Caco-2 (cell line): Measurements from ENCODE around the gene PTTG1IP. TPM values are rescaled to one million over a fixed set of nuclear protein-coding genes. Genes with fewer than 3 reads are reported as not detected.

Experiments used
- BruUV-seq: library from RNA; stranded (reverse); fragments of 400-500 nt; replicated peaks from 2 replicates; lab custom pipeline; 2021; lab: Mats Ljungman, UMichigan
- CTCF ChIA-PET: fragments of 300-600 bp; sonication (Branson Sonifier 250); formaldehyde crosslinking; loops from one replicate; lab custom pipeline; 2022; ENCODE audit warnings: antibody characterized with exemption; lab: Charles Lee
- POLR2A ChIA-PET: fragments of 300-600 bp; sonication (Branson Sonifier 250); formaldehyde crosslinking; loops from one replicate; lab custom pipeline; 2022; ENCODE audit warnings: antibody characterized with exemption; lab: Charles Lee
- DNase-seq, 2 experiments: peaks; one replicate each; pipeline versions ENCODE4 v3.0.0 to v3.0.0-alpha.2; 2020 to 2022
- H3K27me3 ChIP-seq: replicated peaks from 2 replicates; pipeline ENCODE4 v1.6.0; 2011; ENCODE audit warnings: low read length; ENCODE audit not compliant: control insufficient read depth, insufficient read depth
- H3K36me3 ChIP-seq: 2 replicates; pipeline ENCODE4 v1.5.1; 2011; ENCODE audit warnings: low read length; ENCODE audit not compliant: control insufficient read depth, insufficient read depth
- H3K4me1 ChIP-seq: fragments of 250-450 bp; sonication (Bioruptor Pico); 2 replicates; pipeline ENCODE4 v1.5.1; 2020; ENCODE audit warnings: mild to moderate bottlenecking
- H3K4me3 ChIP-seq: 2 replicates; pipeline ENCODE4 v1.5.1; 2011; ENCODE audit warnings: low read depth, mild to moderate bottlenecking, control low read depth, low read length
- H3K9me3 ChIP-seq: fragments of 250-450 bp; sonication (Bioruptor Pico); 2 replicates; pipeline ENCODE4 v1.5.1; 2020; ENCODE audit warnings: mild to moderate bottlenecking, moderate library complexity
- H3K27ac Mint-ChIP-seq: one replicate; pipeline ENCODE4 v1.8.0; 2022; ENCODE audit warnings: mixed read lengths; ENCODE audit not compliant: unreplicated experiment
- H3K27me3 Mint-ChIP-seq: one replicate; pipeline ENCODE4 v1.8.0; 2022; ENCODE audit warnings: mixed read lengths; ENCODE audit not compliant: insufficient read depth, unreplicated experiment
- H3K36me3 Mint-ChIP-seq: one replicate; pipeline ENCODE4 v1.8.0; 2022; ENCODE audit warnings: mild to moderate bottlenecking, mixed read lengths; ENCODE audit not compliant: insufficient read depth, unreplicated experiment
- H3K4me1 Mint-ChIP-seq: one replicate; pipeline ENCODE4 v1.8.0; 2022; ENCODE audit warnings: low read depth, mixed read lengths; ENCODE audit not compliant: unreplicated experiment
- H3K4me3 Mint-ChIP-seq: one replicate; pipeline ENCODE4 v1.8.0; 2022; ENCODE audit warnings: mild to moderate bottlenecking, moderate library complexity, mixed read lengths; ENCODE audit not compliant: unreplicated experiment
- H3K9me3 Mint-ChIP-seq: one replicate; pipeline ENCODE4 v1.8.0; 2022; ENCODE audit warnings: mixed read lengths; ENCODE audit not compliant: unreplicated experiment
- intact Hi-C: fragments of 100-400 bp; cut with micrococcal nuclease; formaldehyde crosslinking; loops from one replicate; pipeline ENCODE4 v1.10.0; 2022; ENCODE audit not compliant: unreplicated experiment
- total RNA-seq: library from RNA; stranded (reverse); gene quantifications from 2 replicates; pipeline ENCODE4 v1.2.3, GENCODE V29; 2022
- TF ChIP-seq, protein P1 (sequence below), 2 experiments: fragments of 200-600 bp in 1 of 2; IDR thresholded peaks; 1 replicate in 1 of 2; 2 replicates in 1 of 2; pipeline versions ENCODE4 v1.5.1 to v1.8.0; 2011 to 2022; ENCODE audit warnings: antibody characterized with exemption in 1 of 2, control low read depth in 1 of 2, inconsistent platforms in 1 of 2, low read depth in 1 of 2, low read length in 1 of 2, mild to moderate bottlenecking in 1 of 2, moderate library complexity in 1 of 2; ENCODE audit not compliant: insufficient read depth in 1 of 2, severe bottlenecking in 1 of 2, unreplicated experiment in 1 of 2

Gene PTTG1IP
- total RNA-seq, 1 experiment from 2014 or later, result 296 TPM

DNA sequence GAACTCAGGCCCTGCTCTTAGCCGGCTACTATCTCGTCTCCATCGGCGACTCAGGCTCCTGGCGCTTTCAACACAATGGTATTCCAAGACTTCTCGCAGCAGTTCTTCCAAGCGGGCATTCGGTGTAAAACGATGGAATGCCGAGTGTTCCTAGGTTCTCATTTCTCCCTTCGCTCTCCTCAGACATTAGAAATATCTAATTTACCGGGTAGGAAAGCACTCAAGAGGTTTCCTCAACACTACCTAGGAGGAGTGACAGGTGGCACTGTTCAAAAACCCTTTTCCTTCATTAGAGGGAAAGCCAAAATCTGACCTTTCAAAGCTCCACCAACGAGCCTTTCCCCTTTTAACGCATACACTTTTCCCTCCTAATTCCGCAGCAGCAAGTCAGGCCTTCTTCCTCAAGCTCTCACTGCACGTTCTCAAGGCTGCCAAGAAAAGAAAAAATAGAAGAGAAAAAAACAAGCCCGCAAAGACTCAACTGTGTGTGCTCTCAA, 72.5 kb downstream of the PTTG1IP start:
- Histone ChIP-seq H3K9me3 (no peaks in the 10 kb centered on the region), H3K27me3 (no peaks in the 10 kb centered on the region), H3K4me3 (peak overlapping the region; percentile 72), H3K36me3 (peaks cover 1% of the 10 kb centered on the region; the same call in 1 of the 2 replicates), H3K4me1 (peaks cover 22% of the 10 kb centered on the region)
- Mint-ChIP-seq H3K27me3 (no peaks in the 10 kb centered on the region), H3K9me3 (no peaks in the 10 kb centered on the region), H3K36me3 (peaks cover 87% of the 10 kb centered on the region), H3K4me3 (peak overlapping the region; percentile 84), H3K4me1 (peaks cover 14% of the 10 kb centered on the region), H3K27ac (peak overlapping the region; percentile 77)
- TF ChIP-seq, protein P1, sequence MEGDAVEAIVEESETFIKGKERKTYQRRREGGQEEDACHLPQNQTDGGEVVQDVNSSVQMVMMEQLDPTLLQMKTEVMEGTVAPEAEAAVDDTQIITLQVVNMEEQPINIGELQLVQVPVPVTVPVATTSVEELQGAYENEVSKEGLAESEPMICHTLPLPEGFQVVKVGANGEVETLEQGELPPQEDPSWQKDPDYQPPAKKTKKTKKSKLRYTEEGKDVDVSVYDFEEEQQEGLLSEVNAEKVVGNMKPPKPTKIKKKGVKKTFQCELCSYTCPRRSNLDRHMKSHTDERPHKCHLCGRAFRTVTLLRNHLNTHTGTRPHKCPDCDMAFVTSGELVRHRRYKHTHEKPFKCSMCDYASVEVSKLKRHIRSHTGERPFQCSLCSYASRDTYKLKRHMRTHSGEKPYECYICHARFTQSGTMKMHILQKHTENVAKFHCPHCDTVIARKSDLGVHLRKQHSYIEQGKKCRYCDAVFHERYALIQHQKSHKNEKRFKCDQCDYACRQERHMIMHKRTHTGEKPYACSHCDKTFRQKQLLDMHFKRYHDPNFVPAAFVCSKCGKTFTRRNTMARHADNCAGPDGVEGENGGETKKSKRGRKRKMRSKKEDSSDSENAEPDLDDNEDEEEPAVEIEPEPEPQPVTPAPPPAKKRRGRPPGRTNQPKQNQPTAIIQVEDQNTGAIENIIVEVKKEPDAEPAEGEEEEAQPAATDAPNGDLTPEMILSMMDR (IDR thresholded peaks at IDR 0.05; ENCODE audit: insufficient read depth in 1 of 2, low read depth in 1 of 2, low read length in 1 of 2, severe bottlenecking in 1 of 2, unreplicated experiment in 1 of 2), result peak; percentile 38 to 54
- CTCF ChIA-PET, result interaction anchor here (0.5 to 1.6 kb wide), 8 partner anchors 8 to 1331 kb away, joined by 3 to 13 read pairs (median 3); partner anchors contain the start of gene PTTG1IP
- no TSS peak for BruUV-seq
- intact Hi-C loops, result loop anchor here (1.0 kb wide), 1 partner anchor 74 kb away; no protein-coding TSS in a partner anchor
- peak in 1 of 2 experiments; percentile 34 for DNase-seq
- POLR2A ChIA-PET, result interaction anchor here (1.0 to 4.5 kb wide), 4 partner anchors 17 to 462 kb away, joined by 3 to 24 read pairs (median 9); partner anchors contain the start of genes CFAP410, PTTG1IP and SUMO3

DNA sequence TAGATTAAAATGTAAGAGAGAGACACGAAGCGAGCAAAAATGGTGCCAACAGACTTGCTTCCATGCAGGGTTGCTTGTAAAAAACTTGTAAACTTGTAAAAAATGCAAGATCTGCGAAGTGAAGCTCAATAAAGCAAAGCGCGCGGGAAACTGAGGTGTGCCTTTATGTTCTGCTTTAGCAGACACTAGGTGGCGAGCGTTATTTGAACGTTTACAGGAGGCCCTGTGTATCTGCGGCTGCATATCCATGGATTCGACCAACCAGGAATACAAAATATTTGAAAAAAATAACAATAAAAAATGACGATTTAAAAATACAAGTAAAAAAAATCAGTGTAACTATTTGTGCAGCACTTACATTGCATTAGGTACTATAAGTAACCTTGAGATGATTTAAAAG, 73.4 kb downstream of the PTTG1IP start:
- ChIA-PET CTCF (interaction anchor here (0.9 kb wide), 1 partner anchor 132 kb away, joined by 5 read pairs; no protein-coding TSS in a partner anchor), POLR2A (interaction anchor here (4.5 kb wide), 1 partner anchor 74 kb away, joined by 24 read pairs; the partner anchor contains the start of gene PTTG1IP)
- Mint-ChIP-seq H3K36me3 (peaks cover 83% of the 10 kb centered on the region), H3K27me3 (no peaks in the 10 kb centered on the region), H3K9me3 (no peaks in the 10 kb centered on the region), H3K4me1 (peaks cover 14% of the 10 kb centered on the region), H3K4me3 (peak overlapping the region; percentile 84), H3K27ac (no peak overlapping the region)
- peak in 1 of 2 experiments; percentile 38 for DNase-seq
- peaks cover 22% of the 10 kb centered on the region for H3K4me1 ChIP-seq
- H3K27me3 ChIP-seq, result no peaks in the 10 kb centered on the region
- H3K4me3 ChIP-seq, result peak overlapping the region; percentile 72; the same call in 1 of the 2 replicates
- TF ChIP-seq, protein P1 (IDR thresholded peaks at IDR 0.05; ENCODE audit: insufficient read depth in 1 of 2, low read depth in 1 of 2, low read length in 1 of 2, severe bottlenecking in 1 of 2, unreplicated experiment in 1 of 2), result peak; percentile 29 to 57
- no peaks in the 10 kb centered on the region for H3K9me3 ChIP-seq
- no TSS peak for BruUV-seq
- H3K36me3 ChIP-seq, result no peaks in the 10 kb centered on the region; the same call in 1 of the 2 replicates
- intact Hi-C loops, result loop anchor here (1.0 kb wide), 1 partner anchor 75 kb away; no protein-coding TSS in a partner anchor

DNA sequence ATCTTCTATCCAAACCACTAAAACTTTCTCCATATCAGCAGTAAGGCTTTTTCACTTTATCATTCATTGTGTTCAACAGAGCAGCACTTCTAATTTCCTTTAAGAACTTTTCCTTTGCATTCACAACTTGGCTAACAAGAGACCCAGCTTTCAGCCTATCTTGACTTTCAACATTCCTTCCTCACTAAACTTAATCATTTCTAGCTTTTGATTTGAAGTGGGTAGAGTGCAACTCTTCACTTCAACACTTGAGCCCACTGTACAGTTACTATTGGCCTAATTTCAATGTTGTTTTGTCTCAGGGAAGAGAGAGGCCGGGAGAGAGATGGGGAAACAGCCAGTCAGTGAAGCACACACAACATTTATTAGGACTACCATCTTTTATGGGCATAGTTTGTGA, 73.8 kb downstream of the PTTG1IP start:
- no peak overlapping the region for H3K4me3 ChIP-seq
- H3K36me3 Mint-ChIP-seq, result peaks cover 79% of the 10 kb centered on the region

More for the DNA sequence above, 73.8 kb downstream of the PTTG1IP start:
- Mint-ChIP-seq H3K27me3 (no peaks in the 10 kb centered on the region), H3K4me3 (peak overlapping the region; percentile 84), H3K9me3 (no peaks in the 10 kb centered on the region), H3K27ac (no peak overlapping the region), H3K4me1 (peaks cover 14% of the 10 kb centered on the region)
- H3K36me3 ChIP-seq, result no peaks in the 10 kb centered on the region; the same call in 1 of the 2 replicates
- no TSS peak for BruUV-seq
- DNase-seq, result no peak
- POLR2A ChIA-PET, result interaction anchor here (4.5 kb wide), 1 partner anchor 74 kb away, joined by 24 read pairs; the partner anchor contains the start of gene PTTG1IP
- CTCF ChIA-PET, result interaction anchor here (0.6 to 0.9 kb wide), 2 partner anchors 77 to 133 kb away, joined by 3 to 5 read pairs; no protein-coding TSS in a partner anchor
- TF ChIP-seq, protein P1 (IDR thresholded peaks at IDR 0.05; ENCODE audit: insufficient read depth in 1 of 2, low read depth in 1 of 2, low read length in 1 of 2, severe bottlenecking in 1 of 2, unreplicated experiment in 1 of 2), result no peak
- intact Hi-C loops, result loop anchor here (1.0 to 10.0 kb wide), 2 partner anchors 76 to 285 kb away; no protein-coding TSS in a partner anchor
- H3K27me3 ChIP-seq, result no peaks in the 10 kb centered on the region
- no peaks in the 10 kb centered on the region for H3K9me3 ChIP-seq
- H3K4me1 ChIP-seq, result peaks cover 22% of the 10 kb centered on the region
